Transverse colon (tissue), 3 donors: Measurements from ENCODE around the gene MAOB.

ENCODE experiments used
- CTCF ChIP-seq, 5 experiments: fragments of 200-600 bp in 3 of 5; fragments of 450-650 bp in 2 of 5; sonication (generic) in 3 of 5; IDR thresholded peaks; 1 replicate in 2 of 5; 2 replicates in 3 of 5; pipeline ENCODE4 v1.5.1; 2016 to 2017; ENCODE audit warnings: antibody characterized with exemption in 5 of 5, inconsistent platforms in 3 of 5, mild to moderate bottlenecking in 2 of 5, moderate library complexity in 1 of 5
- EP300 ChIP-seq: sonication (generic); formaldehyde crosslinking; IDR thresholded peaks from one replicate; pipeline ENCODE4 v1.6.1; 2017; ENCODE audit warnings: antibody characterized with exemption, low read depth
- POLR2A ChIP-seq: fragments of 450-650 bp; IDR thresholded peaks from one replicate; pipeline ENCODE4 v1.6.1; 2016; ENCODE audit warnings: antibody characterized with exemption, mild to moderate bottlenecking, moderate library complexity

- no peak for TF ChIP-seq CTCF (IDR thresholded peaks at IDR 0.05)
- TF ChIP-seq EP300 = no peak
- TF ChIP-seq POLR2A = no peak
Measured at GRCh38 chrX:43817444-43817843, 64.8 kb downstream of the MAOB start.
